HG03097 (cell line): ENCODE results near the gene KYAT1.
"Not testable (repeated sequence)": the region's sequence is repeated elsewhere in the genome, so short reads cannot be mapped to it uniquely, and the experiment has no call there.

Experiments
- ATAC-seq: cut with Tn5 transposase; IDR thresholded peaks from one replicate; pipeline ENCODE4 v1.9.1; 2021; ENCODE audit not compliant: unreplicated experiment, low FRiP score

Gene KYAT1

DNA sequence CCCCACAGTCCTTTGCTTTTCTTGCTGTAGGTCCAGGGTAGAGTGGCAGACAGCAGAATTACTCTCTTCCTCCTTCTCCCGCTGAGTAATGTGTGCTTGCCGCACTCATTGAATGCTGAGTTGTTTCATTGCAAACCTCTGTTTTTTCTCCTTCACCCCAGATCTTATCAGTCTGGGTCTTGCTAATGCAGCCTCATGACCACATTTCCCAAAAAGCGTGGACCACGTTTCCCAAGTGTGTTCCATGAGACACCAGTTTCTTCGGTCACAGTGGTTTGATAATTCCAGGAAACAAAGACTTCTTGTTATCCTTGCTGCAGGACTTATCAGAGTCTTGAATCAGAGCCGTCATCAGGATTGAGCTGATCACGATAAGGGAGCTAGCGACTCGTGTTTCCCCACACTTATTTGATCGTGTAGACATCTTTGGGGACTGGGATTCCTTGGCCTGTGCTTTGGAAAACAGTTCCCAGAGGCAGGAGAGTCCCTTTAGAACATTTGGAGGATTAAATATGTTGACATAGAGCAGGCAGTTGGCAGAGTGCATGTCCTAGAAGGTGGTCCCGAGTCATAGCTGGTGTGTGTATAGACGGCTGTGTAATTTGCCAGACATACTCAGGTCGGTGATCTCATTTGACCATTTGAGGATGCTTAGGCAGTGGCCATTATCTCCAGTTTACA, 4.6 kb upstream of the KYAT1 start:
- ATAC-seq = no peak

GRCh38 chr9:128885798-128886197, 4.0 kb upstream of the KYAT1 start:
- ATAC-seq = no peak

GRCh38 chr9:128885376-128885775, 3.6 kb upstream of the KYAT1 start:
- ATAC-seq = no peak

- ATAC-seq = no peak
Observed at GRCh38 chr9:128884164-128884563, 2.4 kb upstream of the KYAT1 start.

- no peak for ATAC-seq
Observed at GRCh38 chr9:128882677-128883603, 1.2 kb upstream of the KYAT1 start.

DNA sequence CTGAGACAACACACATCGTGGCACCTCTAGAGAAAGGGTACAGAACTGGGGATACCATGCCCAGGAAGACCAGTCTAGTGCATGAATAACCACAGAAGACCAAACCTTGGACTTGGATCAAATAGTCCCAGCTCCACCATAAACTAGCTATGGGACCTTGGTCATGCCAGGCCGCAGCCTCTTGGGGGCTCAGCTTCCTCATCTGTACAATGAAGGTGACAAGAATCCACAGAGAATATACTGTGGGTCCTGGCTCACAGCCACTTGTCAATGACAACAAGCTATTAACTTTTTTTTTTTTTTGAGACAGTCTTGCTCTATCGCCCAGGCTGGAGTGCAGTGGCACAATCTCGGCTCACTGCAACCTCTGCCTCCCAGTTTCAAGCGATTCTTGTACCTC, 3.9 kb downstream of the KYAT1 start:
- no peak for ATAC-seq

DNA sequence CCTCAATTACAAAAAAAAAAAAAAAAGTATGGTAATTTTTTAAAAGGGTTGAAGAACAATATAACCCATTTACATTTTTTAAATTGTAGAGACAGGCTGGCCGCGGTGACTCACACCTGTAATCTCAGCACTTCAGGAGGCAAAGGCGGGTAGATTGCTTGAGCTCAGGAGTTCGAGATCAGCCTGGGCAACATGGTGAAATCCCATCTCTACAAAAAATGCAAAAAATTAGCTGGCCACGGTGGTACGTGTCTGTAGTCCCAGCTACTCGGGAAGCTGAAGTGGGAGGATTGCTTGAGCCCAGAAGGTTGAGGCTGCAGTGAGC, 10.8 kb downstream of the KYAT1 start:
- not testable (repeated sequence) for ATAC-seq

DNA sequence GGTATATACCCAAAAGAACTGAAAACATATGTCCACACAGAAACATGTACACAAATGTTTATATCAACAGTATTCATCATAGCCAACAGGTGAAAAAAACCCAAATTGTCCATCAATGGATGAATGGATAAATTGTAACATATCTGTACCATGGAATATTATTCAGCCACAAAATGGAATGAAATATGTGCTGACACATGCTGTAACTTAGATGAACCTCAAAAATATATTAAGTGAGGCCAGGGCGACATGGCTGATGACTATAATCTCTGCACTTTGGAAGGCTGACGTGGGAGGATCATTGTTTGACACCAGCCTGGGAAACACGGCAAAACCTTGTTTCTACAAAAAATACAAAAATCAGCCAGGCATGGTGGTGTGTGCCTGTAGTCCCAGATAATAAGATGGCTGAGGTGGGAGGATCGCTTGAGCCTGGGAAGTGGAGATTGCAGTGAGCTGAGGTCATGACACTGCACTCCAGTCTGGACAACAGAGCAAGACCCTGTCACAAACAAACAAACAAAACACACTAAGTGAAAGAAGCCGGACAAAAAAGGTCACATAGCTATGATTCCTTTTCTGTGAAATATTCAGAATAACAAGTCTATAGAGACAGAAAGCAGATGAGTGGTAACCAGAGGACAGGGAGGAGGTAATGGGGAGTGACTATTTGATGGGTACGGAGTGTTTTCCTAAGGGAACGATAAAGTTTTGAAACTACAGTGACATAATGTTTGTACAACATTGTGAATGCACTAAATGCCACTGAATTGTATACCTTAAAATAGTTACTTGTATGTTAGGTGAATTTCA, 11.4 kb downstream of the KYAT1 start:
- no peak for ATAC-seq

DNA sequence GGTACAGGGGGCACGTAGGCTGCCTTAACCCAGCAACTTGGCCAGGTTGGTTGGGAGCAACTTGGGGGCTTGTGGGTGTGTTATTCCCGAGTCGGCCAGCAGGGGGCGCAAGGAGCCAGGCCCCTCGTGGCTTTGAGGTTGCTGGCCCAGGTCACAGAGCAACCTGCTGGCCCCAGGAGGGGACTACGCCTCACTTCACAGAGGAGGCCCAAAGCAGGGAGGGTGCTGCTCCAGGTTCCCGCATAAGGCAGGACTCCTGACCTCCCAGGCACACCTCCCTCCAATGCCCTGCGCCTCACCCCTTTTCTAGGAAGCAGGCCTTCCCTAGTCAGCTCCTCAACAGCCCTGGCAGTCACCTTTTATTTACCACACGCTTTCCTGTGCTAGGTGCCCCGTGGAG, 18.1 kb downstream of the KYAT1 start:
- ATAC-seq = no peak

- no peak for ATAC-seq
Observed at GRCh38 chr9:128862401-128862851, 19.3 kb downstream of the KYAT1 start.

DNA sequence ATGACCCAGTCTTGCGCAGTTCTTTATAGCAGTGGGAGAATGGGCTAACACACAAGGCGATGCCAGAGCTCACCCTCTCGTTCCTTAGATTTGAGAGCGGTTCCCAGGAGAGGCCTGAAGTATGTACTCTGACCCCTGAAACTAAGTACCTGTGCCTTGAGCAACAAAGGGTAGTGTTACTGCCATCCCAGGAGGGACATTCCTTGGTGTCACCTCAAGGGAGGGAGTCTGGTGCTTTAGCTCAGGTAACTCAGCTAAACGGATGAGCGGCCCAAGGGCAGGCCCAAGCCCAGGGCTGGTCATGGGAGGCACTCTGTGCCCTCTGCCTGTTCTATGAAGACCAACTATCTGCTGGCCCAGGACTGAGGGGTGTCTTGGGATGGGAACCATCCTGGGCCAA, 20.2 kb downstream of the KYAT1 start:
- ATAC-seq = no peak

DNA sequence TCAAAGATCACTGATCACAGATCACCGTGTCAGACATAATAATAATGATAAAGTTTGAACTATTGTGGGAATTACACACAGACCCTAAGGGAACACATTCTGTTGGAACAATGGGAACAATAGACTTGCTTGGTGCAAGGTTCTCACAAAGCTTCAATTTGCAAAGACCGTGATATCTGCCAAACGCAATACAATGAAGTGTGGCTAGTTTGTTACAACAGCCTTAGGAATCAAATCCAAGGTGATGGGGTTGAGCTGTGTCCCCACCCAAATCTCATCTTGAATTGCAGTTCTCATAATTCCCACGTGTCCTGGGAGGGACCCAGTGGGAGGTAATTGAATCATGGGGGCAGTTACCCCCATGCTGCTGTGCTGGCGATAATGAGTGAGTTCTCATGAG, 20.8 kb downstream of the KYAT1 start:
- ATAC-seq = no peak

DNA sequence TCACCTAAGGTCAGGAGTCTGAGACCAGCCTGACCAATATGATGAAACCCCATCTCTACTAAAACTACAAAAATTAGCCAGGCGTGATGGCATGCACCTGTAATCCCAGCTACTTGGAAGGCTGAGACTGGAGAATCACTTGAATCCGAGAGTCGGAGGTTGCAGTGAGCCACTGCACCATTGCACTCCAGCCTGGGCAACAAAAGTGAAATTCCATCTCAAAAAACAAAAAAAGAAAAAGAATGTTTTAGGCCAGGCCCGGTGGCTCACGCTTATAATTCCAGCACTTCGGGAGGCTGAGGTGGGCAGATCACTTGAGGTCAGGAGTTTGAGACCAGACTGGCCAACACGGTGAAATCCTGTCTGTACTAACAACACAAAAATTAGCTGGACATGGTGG, 23.3 kb downstream of the KYAT1 start:
- not testable (repeated sequence) for ATAC-seq

DNA sequence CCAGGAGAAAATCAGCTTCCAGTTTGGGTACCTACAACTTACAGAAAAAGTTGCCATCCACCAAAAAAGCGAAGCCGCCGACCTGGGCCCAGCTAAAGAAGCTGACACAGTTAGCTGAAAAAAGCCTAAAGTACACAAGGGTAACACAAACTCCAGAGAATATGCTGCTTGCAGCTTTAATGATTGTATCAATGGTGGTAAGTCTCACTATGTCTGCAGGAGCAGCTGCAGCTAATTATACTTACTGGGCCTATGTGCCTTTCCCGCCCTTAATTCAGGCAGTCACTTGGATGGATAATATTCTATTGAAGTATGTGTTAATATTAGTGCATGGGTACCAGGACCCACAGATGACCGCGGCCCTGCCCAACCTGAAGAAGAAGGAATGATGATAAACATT, 27.3 kb downstream of the KYAT1 start:
- ATAC-seq = not testable (repeated sequence)

GRCh38 chr9:128852646-128853045, 29.1 kb downstream of the KYAT1 start:
- ATAC-seq = not testable (repeated sequence)

GRCh38 chr9:128851779-128852600, 29.8 kb downstream of the KYAT1 start:
- ATAC-seq = not testable (repeated sequence)

- not testable (repeated sequence) for ATAC-seq
Observed at GRCh38 chr9:128851024-128851423, 30.7 kb downstream of the KYAT1 start.

DNA sequence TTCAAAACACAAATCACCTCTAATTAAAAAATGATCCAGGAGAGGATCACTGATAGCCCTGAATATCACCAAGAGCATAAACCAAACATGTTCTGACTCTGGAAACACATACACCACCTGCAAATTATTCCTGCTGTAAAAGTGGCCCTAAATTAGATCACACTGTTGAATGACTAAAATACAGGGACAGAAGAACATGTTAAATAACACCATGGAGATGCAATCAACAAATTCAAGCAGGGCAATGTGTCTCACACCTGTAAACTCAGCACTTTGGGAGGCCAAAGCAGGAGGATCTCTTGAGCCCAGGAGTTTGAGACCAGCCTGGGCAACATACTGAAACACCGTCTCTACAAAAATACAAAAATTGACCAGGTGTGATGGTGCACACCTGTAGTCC, 33.9 kb downstream of the KYAT1 start:
- no peak for ATAC-seq

- no peak for ATAC-seq
Observed at GRCh38 chr9:128846680-128847030, 35.1 kb downstream of the KYAT1 start.

DNA sequence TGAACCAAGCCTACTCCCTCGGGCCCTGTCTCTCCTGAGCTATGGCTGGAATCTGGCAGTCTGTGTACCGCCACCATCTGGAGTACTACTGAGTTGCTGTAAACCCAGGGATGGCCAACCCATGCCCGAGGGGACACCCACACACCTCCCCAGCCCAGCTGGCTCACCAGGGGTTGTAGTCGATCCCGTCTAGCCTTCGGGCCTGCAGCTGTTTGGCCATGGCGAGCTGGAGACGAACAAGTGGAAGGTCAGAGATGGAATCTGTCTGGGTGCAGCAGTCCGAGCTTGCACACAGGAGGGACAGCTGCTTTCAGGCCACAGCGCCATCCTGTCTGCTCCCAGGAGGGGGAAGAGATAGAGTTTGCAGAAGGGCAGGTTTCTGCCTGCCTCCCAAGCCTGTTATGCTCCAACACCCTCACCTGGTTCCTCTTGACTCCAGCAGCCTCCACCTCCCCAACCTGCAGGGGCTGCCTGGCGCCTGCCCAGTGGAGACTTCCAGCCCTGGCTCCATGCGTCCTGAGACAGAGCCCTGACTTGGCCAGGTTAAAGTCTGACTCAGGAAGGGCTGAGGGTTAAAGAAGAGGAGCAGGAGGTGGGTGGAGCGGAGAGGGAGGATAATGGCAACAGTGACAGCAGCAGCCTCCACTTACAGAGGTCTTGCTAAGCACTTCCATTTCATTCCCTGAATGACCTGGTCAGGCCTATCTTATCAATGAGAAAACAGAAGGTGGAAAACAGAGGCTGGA, 36.4 kb downstream of the KYAT1 start:
- no peak for ATAC-seq
